ENCODE measurements around the gene TRMT44. TPM values are rescaled to one million over a fixed set of nuclear protein-coding genes. Genes with fewer than 3 reads are reported as not detected.

The TRMT44 gene
- total and polyA plus RNA-seq, 2 of the 13 experiments (the other 11 are each of a cell fraction or from before 2014, with no cell fraction given), result 5.8 to 8.6 TPM

DNA sequence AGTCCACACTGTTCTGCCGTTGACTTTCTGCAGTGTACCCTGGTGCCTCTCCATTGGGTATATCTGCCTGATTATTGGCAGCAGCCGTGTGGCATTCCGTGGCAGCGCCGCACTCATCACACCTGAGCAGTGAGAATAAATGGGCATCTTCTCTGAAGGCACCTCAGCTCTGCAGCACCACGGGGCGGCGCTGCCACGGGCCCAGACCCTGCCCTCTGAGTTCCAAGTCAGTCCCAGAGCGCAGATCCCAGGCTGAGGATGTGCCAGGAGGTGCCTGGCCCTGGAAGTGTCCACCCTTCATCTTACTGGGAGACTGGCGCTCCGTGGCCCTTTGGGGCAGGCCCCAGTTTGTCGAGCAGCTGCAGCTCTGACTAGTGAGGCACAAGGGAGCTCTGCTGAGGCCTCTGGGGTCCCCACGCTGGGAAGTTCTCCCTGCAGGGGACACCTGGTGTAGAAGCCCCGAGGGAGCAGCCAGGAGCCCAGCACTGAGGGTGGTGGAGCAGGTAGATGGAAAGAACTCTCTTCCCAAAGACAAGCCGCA is 36.6 kb downstream of the TRMT44 start:
- TF ChIP-seq RBM22 (optimal IDR thresholded peaks at IDR 0.05; ENCODE audit: low read length), result peak; percentile 17
- no peak for TF ChIP-seq ATF1 (CRISPR knock-in tag; IDR thresholded peaks at IDR 0.05)
- WGBS (ENCODE audit: low lambda C conversion rate), result 97% methylated on average over 4 of the region's 16 CpGs
- no TSS peak for BruUV-seq (replicated peaks)

DNA sequence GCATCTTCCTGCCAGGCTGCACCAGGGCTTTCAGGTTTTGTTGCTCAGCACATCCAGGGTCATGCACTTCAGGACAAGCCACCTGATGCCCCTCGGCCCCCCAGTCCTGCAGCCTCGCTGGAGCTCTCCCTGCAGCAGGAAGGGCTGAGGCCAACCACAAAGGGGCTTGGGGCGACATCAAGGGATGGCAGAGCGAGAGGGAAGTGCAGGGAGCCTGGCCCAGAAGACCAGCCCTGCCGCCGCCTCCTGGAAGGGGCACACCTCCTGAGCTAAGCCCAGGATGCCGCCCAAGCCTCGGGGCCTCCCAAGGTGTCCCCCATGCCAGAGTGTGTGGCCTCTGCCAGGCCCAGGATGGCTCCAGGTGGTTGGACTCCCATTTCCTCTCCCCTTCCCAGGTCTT is 37.1 kb downstream of the TRMT44 start:
- DNase-seq (ENCODE audit: low spot score) (no peak), FAIRE-seq (no peak), ATAC-seq (no peak; the same call in 2 of the 3 replicates)
- Histone ChIP-seq H2AFZ (ENCODE audit: low read length) (no peak overlapping the region), H3K79me2 (ENCODE audit: insufficient read depth, low read length) (no peaks in the 10 kb centered on the region), H3K4me1 (ENCODE audit: insufficient read depth, low read length) (no peaks in the 10 kb centered on the region), H3K9me3 (ENCODE audit: low read length) (no peaks in the 10 kb centered on the region), H4K20me1 (ENCODE audit: insufficient read depth, low read length) (no peaks in the 10 kb centered on the region), H3K4me3 (replicated peaks in 1 of 3; ENCODE audit: insufficient read depth in 1 of 3, low read depth in 2 of 3, low read length in 3 of 3) (no peak overlapping the region), H3K9ac (ENCODE audit: insufficient read depth, low read depth, low read length) (no peak overlapping the region), H3K4me2 (ENCODE audit: low read depth, low read length) (no peak overlapping the region), H3K27me3 (ENCODE audit: control insufficient read depth in 1 of 2, insufficient read depth in 2 of 2, low read length in 2 of 2) (no peaks in the 10 kb centered on the region), H3K36me3 (replicated peaks in 1 of 2; ENCODE audit: control insufficient read depth in 1 of 2, insufficient read depth in 2 of 2, low read length in 2 of 2) (peaks cover 0 to 5% of the 10 kb centered on the region in 2 experiments; a peak in 2 of 5 replicates), H3K27ac (ENCODE audit: extremely low read length, insufficient read depth, low read length) (no peak overlapping the region)
- intact Hi-C loops (cut with micrococcal nuclease; ENCODE audit: unreplicated experiment) (no loop called here), in situ Hi-C loops (cut with HindIII; ENCODE audit: extremely low pct_ligation_motif_present, low pct_unique_long_range_greater_than_20kb) (loop anchor here (10.0 kb wide), 1 partner anchor 67 kb away; no protein-coding TSS in a partner anchor)
- POLR2A ChIA-PET, result no interaction called here
- WGBS (ENCODE audit: low lambda C conversion rate), result 90% methylated on average over 2 of the region's 8 CpGs
- no peak for TF ChIP-seq ZNF20 (CRISPR knock-in tag; IDR thresholded peaks at IDR 0.05)
- no peak for TF ChIP-seq ARID2 (CRISPR knock-in tag; IDR thresholded peaks at IDR 0.05; ENCODE audit: borderline replicate concordance)
- TF ChIP-seq ZSCAN21 (CRISPR knock-in tag; IDR thresholded peaks at IDR 0.05; ENCODE audit: borderline replicate concordance), result no peak
- no TSS peak for BruUV-seq (replicated peaks)
- CTCF ChIA-PET (ENCODE audit: low intra/inter-chr PET ratio, low total read pairs), result no interaction called here

More for the DNA sequence above, 36.6 kb downstream of the TRMT44 start:
- no peak overlapping the region for H3K4me2 ChIP-seq (ENCODE audit: low read depth, low read length)
- ChIA-PET CTCF (ENCODE audit: low intra/inter-chr PET ratio, low total read pairs) (no interaction called here), POLR2A (no interaction called here)
- no peak overlapping the region for H2AFZ ChIP-seq (ENCODE audit: low read length)
- no peak overlapping the region for H3K9ac ChIP-seq (ENCODE audit: insufficient read depth, low read depth, low read length)
- intact Hi-C loops (cut with micrococcal nuclease; ENCODE audit: unreplicated experiment), result no loop called here
- DNase-seq (ENCODE audit: low spot score) (no peak), ATAC-seq (no peak), FAIRE-seq (no peak)
- no peaks in the 10 kb centered on the region for H3K4me1 ChIP-seq (ENCODE audit: insufficient read depth, low read length)
- no peak overlapping the region for H3K4me3 ChIP-seq (replicated peaks in 1 of 3; ENCODE audit: insufficient read depth in 1 of 3, low read depth in 2 of 3, low read length in 3 of 3)
- in situ Hi-C loops (cut with HindIII; ENCODE audit: extremely low pct_ligation_motif_present, low pct_unique_long_range_greater_than_20kb), result loop anchor here (10.0 kb wide), 1 partner anchor 68 kb away; no protein-coding TSS in a partner anchor
- no peaks in the 10 kb centered on the region for H3K79me2 ChIP-seq (ENCODE audit: insufficient read depth, low read length)
- H3K27me3 ChIP-seq (ENCODE audit: control insufficient read depth in 1 of 2, insufficient read depth in 2 of 2, low read length in 2 of 2), result no peaks in the 10 kb centered on the region
- no peaks in the 10 kb centered on the region for H4K20me1 ChIP-seq (ENCODE audit: insufficient read depth, low read length)
- no peak overlapping the region for H3K27ac ChIP-seq (ENCODE audit: extremely low read length, insufficient read depth, low read length)
- peaks cover 0 to 5% of the 10 kb centered on the region in 2 experiments; a peak in 2 of 5 replicates for H3K36me3 ChIP-seq (replicated peaks in 1 of 2; ENCODE audit: control insufficient read depth in 1 of 2, insufficient read depth in 2 of 2, low read length in 2 of 2)
- no peaks in the 10 kb centered on the region for H3K9me3 ChIP-seq (ENCODE audit: low read length)
